ENCODE measurements around the gene TYW5.
"Not testable (repeated sequence)": the region's sequence is repeated elsewhere in the genome, so short reads cannot be mapped to it uniquely, and the experiment has no call there.

Gene TYW5

DNA sequence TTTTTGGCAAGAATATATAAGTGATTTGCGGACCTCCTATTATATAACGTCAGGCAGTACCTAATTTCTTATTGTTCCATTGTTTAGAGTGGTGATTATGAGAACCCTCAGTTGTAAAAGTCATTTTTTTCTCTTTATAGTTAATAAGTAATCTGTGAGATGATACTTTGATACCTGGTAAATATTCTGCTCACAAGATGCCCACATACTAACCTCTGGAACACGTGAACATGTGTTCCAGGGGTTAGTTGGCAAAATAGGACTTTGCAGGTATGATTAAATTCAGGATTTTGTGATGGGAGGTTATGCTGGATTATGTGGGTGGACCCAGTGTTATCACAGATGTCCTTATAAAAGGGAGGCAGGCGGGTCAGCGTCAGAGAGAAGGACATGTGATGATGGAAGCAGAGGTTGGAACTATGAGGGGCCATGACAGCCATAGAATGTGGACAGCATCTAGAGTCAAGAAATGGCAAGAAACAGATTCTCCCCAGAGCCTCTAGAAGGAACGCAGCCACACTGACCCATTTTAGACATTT is 16.9 kb upstream of the TYW5 start:
- DNase-seq: no peak

DNA sequence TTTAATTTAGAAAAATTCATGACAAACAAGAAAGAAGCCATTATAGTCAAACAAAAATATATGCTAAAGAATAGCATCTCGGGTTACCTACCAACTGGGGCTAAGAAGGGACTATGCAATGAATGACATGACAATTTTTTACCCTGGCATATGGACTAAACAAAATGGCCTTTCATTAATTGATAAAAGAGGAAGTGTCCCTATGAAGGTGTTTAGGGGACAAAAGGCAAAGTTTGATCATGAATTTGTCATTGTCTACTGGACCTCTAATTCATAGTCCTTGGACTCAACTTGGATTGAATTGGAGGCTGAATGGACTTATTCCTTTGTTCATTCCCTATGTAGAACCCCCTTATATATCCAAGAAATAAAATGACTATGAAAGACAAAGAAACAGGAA is 12.8 kb upstream of the TYW5 start:
- DNase-seq: no peak

DNA sequence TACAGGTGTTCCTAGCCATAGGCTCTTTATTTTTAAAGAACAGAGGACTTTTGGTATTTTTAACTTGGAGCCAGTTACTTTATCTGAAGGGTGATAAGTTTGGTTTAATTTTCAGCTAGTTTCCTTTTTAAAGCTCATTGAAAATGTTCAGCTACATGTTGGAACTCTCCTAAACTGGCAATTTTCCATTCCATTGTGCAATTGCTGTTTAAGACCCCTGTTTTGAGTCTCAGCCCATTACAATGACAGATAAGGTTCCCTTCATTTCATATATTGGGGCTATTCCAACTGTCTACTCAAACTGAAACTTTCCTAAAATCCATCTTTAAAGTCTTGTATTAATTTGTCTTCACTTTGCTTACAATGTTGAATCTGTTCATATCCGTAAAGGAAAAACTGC is 11.7 kb upstream of the TYW5 start:
- no peak for DNase-seq

DNA sequence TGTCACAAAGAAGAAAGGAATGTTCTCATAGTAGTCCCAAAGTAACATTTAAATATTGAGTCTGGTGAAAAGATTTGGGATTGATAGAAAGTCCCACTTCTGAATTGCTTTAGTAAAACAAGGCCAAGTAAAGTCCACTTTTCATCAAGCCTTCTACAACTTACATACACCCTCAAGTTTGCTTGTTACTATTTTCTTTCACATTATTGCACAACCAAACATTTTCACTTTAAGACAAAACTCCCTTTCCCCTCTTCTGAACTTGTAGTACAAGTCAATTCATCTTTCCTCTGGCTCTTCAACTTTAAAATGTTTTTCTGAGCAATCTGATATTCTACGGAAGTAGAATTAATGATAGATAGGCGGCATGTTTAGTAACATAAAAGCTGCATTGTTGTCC is 11.1 kb upstream of the TYW5 start:
- DNase-seq: no peak

DNA sequence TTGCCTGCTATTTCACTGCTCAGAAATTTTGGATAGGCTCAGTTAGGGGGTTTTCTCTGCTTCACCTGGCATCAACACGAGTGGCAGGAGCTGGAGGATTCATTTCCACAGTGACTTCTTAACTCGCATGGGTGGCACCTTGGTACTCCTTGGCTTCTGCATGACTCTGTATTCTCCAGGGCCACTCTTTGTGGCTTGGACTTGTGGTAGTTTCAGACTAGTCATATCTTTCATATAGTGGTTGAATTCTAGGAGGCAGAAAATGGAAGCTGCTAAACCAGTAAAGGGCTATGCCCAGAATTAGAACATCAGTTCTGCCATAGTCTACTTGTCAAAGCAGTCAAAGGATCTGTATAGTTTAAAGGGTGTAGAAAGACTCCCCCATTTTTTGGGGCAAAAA is 6.9 kb upstream of the TYW5 start:
- no peak for DNase-seq

DNA sequence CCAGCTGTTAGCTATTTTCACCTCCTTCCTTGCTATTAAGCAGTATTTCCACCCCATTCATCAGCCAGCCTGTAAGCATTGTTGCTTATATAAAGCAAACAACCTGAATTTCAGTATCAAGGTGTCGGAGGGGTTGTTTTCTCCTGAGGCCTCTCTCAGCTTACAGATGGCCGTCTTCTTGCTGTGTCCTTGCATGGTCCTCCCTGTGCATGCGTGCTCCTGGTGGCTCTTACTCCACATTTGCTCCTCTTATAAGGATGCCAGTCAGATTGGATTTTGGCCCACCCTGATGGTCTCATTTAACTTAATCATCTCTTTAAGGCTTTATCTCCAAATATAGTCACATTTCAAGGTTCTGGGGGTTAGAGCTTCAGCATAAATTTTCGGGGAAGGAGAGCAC is 2.7 kb upstream of the TYW5 start:
- DNase-seq: no peak

DNA sequence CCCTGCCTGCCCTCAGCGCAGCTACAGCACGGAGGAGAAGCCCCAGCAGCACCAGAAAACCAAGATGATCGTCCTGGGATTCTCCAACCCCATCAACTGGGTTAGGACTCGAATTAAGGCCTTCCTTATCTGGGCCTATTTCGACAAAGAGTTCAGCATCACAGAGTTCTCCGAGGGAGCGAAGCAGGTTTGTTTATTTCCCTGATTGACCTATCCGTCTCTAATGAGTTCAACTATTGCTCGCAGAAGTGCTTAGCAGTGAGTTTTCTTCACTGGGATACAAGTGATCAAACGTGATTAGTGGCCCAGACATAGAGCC is 730 bp upstream of the TYW5 start:
- DNase-seq: no peak

DNA sequence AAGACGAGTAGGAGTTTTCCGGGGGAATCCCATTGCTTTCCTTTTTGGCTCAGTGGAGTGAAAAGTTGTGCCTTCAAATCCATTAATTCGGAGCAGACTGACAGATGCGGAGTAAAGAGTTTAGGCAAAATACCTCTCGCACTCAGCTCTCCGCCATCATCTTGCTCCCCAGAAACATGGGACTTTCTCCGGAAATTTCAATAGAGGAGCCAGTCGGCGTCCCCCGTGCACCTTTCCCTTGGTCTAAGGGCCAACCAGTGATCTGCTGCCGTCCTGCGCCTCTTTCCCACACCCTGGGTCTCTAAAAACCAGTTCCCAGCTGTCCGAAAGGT is 318 bp downstream of the TYW5 start:
- DNase-seq: no peak

DNA sequence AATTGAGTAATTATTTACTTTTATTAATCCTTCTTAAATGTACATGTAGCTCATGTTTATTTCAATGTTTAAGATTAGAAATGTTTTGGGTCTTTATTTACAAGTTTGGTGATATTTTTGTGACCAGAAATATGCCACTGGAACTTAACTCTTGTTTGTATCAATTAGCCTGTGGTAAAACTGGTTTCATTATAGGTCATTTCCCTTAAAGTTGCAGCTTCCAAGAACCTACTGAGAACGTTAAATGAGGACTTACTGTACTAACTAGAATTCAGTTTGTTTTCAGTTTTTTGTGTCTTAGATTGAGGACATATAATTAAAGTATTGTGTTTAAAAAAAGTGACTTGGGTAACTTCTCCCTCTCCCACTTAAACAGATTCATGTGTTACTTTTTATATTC is 4.3 kb downstream of the TYW5 start:
- DNase-seq: no peak

DNA sequence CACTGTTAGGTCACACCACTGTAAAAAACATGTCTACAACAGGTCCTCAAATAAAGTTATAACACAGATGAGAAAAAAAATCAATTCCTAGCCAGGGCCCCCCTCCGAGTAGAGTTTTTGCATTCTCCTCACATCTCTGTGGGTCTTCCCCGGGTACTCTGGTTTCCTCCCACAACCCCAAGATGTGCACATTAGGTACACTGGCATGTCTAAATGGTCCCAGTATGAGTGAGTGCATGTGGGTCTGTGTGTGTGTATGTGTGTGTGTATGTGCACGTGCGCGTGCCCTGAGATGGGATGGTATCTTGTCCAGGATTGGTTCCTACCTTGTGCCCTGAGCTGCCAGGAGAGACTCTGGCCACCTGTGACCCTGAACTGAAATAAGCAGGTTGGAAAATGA is 4.9 kb downstream of the TYW5 start:
- no peak for DNase-seq

DNA sequence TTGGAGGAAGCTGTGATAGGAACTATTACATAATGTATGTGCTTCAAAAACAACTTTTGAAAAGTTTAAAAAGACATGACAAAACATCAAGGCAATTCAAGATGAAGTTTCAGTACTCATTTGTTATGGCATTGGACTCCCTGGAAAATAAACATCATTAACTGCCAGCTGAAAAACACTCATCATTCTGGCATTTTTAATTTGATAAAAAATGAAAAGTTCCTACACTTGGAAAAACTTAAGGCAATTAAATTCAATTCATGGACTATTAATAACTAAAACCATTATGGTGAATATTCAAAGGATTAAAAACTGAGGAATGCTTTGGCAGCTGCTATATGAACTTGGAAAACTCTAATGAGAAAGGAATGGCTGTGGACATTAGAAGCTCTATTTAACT is 8.5 kb downstream of the TYW5 start:
- DNase-seq: no peak

DNA sequence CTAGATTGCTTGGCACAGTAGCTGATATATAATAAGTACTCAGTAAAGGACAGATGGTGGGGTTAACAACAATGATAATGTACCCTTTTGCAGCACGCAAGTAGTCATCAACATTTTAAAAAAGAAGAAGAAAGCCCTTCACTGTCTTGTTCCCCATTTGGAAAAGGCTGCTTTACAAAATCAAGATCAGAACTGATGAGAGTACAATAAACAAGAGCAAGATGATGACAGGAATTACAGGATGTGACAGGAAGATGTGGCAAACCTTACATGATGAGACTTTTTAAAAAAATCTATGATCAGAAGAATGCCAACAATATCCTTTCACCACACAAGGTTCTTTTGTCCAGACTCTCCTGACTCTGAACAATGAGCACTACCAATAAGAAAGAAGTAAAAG is 9.1 kb downstream of the TYW5 start:
- DNase-seq: no peak

DNA sequence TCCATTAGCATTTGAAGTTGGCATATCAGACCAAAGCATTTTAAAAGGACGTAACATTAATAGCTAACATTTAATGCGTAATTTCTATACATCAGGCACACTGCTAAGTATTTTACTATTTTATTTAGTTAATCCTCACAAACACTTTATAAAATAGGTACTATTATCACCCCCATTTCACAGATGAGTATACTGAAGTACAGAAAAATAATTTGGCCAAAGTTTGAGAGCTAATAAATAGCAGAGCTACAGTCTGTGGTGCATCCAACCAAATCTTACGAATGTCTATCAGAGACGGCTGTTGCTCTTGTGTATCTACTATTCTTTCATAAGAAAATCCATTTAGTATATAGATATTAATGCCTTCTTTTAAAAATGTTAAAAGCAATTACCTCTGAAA is 11.9 kb downstream of the TYW5 start:
- no peak for DNase-seq

DNA sequence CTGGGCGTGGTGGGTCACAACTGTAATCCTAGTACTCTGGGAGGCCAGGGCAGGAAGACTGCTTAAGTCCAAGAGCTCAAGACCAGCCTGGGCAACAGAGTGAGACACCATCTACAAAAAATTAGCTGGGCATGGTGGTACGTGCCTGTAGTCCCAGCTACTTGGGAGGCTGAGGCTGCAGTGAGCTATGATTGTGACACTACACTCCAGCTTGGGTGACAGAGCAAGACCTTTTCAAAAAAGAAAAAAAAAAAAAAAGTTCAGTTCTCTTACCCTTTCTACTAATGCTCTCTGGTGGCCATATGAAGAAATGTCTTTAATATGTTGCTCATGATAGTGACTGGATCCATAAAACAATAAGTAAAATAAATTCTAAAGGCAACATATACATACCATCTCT is 14.9 kb downstream of the TYW5 start:
- DNase-seq: no peak

DNA sequence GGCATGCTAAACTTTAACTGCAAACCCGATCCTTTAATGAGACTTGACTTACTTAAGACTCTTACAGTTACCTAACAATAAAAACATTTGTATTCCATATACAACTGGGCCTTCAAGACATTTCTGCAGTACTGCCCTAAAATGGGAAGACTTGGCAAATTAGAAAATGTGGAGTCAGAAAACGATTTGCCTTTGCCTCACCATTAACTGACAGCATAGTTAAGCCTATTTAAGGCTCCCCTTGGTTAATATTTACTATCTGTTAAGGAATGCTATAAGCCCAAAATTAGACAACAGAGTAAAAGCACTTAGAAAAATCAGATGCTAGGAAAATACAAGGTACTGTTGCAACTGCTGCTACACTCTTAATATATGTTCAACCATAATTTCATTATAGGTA is 18.7 kb downstream of the TYW5 start:
- DNase-seq: no peak

DNA sequence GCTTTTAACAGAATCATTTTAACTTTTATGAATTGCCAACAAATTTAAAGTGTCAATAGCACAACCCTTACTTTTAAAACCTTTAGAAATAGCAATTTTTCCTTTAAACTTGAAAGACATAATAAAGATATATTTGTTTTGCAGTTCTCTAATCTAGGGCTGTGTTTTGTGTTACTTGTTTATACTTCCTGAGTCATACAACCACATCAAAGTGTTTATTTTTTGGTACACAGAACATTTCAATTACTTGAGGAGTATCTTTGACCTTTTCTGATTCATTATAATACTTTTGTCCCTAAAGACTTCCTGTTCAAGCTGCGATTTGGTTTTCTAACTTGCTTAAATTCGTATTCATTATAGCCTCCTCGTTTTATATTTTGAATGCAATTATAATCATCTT is 21.8 kb downstream of the TYW5 start:
- no peak for DNase-seq

DNA sequence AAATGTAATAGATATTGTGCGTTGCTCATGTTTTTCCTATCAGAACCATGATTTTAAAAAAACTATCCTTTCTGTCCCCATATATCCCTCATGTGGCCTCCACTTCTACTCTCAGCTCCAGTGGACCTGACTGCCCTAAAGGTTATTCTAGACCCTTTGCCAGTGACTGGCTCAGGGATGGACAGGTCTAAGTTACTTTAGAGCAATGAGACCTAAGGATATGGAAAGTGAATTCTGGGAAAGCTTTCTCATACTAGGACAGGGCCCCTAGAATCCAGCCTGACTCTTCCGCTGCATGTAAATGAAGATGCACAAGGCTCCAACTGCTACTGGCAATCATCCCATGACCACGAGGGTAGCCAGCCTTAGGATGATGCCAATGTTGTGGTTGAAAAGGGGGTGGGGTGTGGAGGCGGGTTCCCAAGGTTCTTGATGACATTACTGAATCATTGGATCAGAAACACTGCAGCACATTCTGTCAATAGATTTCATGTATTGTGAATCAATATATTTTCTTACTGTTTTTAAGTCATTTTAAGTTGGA is 22.9 kb downstream of the TYW5 start:
- no peak for DNase-seq

DNA sequence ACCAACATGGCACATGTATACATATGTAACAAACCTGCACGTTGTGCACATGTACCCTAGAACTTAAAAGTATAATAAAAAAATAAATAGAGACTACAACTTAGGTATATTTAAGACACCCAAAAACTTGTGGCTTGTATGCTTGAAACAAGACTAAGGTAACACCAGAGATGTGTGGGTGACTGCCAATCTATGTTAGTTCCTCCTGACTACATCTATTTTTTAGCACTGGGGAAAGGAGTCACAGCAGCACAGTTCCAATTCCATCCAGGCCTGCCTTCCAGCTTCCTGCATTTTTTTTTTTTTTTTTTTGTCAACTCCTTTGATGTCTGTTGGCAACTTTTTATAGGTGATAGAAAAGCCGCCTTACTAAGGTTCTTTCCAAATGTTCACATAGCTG is 26.0 kb downstream of the TYW5 start:
- no peak for DNase-seq

DNA sequence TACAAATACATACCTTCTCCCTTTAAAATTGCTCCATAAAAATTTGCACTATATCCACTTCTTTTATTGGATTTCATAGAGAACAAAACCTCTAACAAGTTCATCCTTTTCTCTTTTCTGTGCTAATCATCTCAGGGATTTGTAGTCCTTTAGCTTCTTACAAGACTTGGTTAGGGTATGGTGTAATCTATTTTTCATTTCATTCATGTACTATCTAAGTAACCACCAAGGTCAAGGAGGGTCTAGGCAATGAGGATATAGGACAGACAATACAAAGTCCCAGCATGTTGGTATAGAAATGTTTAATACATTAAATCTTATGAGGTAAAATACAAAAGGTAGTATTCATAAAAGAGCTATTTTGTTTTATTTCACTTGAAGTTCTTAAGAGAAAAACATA is 26.7 kb downstream of the TYW5 start:
- DNase-seq: no peak

DNA sequence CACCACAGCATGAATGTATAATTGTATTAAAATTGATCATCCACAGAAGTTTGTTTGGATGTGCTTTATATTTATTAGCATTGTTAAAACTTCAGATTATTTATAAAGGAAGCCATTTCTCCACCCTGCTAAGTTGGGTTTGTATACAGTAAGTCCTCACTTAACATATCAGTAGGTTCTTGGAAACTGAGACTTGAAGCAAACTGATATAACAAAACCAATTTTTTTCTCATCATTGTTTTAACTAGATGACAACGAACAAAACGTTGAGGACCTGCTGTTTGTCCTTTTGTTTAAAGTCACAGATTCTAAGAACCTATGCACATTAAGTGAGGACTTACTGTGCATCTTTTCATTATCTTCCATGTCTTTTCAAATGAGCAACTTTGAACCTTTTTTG is 27.1 kb downstream of the TYW5 start:
- DNase-seq: no peak

DNA sequence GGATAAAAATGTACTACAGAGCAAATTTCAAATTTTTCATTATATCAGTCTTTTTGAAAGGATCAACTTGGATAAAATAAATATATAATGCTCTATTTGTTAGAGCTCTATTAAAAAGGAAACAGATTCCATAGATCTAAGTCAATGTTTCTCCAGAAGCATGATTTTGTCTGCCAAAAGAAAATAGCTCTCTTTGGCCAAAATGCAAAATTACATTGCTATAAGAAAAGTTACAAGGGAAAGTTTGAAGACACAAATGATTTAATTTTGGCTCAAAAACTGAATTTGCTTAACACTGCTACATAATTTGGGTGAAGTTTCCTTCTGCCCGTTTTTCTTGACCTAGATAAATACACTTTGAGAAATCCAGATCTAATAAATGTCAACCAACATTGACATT is 28.5 kb downstream of the TYW5 start:
- DNase-seq: no peak

DNA sequence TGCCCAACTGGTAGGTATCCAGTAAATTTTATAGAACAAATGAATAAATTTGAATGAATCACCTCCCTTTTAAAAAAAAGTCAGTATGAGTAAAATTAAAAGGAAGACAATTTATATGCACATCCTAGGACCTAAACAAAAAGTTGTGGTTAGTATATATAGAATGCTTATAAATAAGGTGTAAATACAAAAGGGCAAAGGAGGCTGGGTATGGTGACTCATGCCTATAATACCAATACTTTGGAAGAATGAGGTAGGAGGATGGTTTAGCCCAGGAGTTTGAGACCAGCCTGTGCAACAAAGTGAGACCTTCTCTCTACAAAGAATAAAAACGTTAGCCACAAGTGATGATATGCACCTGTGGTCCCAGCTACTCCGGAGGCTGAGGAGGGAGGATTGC is 31.4 kb downstream of the TYW5 start:
- no peak for DNase-seq

DNA sequence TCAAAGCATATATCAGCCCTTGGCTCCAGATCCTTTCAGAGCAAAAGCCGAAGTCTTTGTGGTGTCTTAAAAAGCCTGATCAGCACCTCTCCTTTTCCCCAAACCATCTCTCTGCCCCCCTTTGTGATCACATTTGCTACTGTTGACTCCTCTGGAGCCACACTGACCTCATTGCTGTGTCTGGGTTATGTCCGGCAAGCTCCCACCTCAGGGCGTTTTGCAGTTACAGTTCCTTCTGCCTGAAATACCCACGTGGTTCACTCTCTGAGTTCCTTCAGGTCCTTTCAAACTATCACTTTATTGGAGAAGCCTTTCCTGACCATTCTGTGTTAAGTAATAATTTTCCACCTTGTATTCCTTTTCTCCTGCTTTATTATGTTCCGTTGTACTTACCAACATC is 32.4 kb downstream of the TYW5 start:
- no peak for DNase-seq

DNA sequence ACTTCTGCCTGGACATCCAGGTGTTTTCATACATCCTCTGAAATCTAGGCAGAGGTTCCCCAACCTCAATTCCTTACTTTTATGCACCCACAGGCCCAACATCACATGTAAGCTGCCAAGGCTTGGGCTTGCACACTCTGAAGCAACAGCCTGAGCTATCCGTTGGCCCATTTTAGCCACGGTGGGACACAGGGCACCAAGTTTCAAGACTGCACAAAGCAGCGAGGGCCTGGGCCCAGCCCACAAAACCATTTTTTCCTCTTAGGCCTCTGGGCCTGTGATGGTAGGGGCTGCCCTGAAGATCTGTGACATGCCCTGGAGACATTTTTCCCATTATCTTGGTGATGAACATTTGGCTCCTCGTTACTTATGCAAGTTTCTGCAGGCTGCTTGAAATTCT is 38.3 kb downstream of the TYW5 start:
- no peak for DNase-seq

DNA sequence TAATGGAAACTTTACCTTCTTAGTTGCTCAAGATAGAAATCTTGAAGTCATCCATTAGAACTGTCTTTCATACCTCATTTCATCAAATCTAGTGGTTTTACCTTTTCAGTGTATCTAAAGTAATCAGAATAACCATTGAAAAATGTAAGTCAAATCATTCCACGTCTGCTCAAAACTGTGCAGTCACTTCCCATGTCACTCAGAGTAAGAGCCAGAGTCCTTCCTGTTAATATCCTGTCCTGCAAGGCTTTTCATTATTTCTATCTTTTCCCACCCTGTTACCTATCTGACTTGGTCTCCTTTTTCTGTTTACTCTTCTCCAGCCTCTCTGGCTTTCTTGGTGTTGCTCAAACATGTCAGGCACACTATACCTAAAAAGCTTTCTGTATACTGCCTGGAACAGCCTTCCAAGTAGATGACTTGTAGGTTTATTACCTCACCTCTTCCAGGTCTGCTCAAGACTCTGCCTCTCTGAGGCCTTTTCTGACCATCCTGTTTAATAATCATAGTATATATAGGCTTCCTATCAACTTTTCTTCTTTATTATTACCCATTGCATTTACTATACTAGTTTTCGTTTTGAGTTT is 40.8 kb downstream of the TYW5 start:
- DNase-seq: no peak

DNA sequence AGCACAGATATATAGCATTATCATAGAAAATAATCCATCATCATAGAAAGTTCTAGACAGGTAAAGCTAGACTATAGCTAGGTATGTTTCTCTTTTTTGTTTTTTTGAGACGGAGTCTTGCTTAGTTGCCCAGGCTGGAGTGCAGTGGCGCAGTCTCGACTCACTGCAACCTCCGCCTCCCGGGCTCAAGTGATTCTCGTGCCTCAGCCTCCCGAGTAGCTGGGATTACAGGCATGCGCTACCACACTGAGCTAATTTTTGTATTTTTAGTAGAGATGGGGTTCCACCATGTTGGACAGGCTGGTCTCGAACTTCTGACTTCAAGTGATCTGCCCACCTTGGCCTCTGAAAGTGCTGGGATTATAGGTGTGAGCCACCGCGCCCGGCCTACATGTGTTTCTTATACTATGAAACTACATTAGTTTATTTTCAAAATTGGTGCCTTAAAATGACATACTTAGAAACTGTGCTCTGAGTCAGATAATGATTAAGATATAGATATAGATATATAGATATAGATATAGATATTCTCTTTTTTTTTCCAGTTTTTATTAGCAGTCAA is 42.7 kb downstream of the TYW5 start:
- not testable (repeated sequence) for DNase-seq
